SK-N-SH (cell line): ENCODE measurements around the gene TMEM165.

Source experiments
- EZH2phosphoT487 ChIP-seq: fragments of 200-600 bp; sonication (generic); IDR thresholded peaks from 2 replicates; pipeline ENCODE4 v1.6.1; 2017; ENCODE audit warnings: low read depth, mixed run types, mild to moderate bottlenecking, antibody characterized with exemption, moderate library complexity, borderline replicate concordance
- RAD21 ChIP-seq: IDR thresholded peaks from 2 replicates; pipeline ENCODE4 v1.6.1; 2012; ENCODE audit warnings: mild to moderate bottlenecking, low read length
- TAF1 ChIP-seq: IDR thresholded peaks from 2 replicates; pipeline ENCODE4 v1.6.1; 2012; ENCODE audit warnings: low read depth, mild to moderate bottlenecking, low read length, moderate library complexity, borderline replicate concordance
- TF ChIP-seq, protein P1 (sequence below): fragments of 200-600 bp; sonication (generic); IDR thresholded peaks from 2 replicates; pipeline ENCODE4 v1.6.1; 2017; ENCODE audit warnings: antibody characterized with exemption, mild to moderate bottlenecking, moderate library complexity
- TF ChIP-seq, protein P2 (sequence below): IDR thresholded peaks from 2 replicates; pipeline ENCODE4 v1.4.0; 2012; ENCODE audit warnings: low read depth

DNA sequence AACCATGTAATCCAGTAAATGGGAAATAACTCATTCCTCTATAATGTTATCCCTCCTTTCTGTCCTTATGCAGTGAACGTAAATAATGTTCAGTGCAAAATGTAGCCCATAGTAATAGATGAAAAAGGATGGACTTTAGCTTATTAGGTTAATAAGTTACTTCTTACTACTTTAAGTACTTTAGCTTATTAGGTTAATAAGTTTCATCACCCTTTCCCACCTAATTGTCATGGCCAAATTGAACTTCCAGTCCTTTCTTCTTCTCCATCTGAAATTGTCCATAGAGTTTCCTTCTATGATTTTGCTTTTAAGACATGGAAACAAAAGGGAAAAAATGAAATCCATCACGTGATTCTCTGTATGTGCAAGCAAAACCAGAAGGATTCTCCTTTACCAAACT, 15.2 kb upstream of the TMEM165 start:
- TF ChIP-seq, protein P1, sequence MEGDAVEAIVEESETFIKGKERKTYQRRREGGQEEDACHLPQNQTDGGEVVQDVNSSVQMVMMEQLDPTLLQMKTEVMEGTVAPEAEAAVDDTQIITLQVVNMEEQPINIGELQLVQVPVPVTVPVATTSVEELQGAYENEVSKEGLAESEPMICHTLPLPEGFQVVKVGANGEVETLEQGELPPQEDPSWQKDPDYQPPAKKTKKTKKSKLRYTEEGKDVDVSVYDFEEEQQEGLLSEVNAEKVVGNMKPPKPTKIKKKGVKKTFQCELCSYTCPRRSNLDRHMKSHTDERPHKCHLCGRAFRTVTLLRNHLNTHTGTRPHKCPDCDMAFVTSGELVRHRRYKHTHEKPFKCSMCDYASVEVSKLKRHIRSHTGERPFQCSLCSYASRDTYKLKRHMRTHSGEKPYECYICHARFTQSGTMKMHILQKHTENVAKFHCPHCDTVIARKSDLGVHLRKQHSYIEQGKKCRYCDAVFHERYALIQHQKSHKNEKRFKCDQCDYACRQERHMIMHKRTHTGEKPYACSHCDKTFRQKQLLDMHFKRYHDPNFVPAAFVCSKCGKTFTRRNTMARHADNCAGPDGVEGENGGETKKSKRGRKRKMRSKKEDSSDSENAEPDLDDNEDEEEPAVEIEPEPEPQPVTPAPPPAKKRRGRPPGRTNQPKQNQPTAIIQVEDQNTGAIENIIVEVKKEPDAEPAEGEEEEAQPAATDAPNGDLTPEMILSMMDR, result no peak
- TF ChIP-seq RAD21, result no peak
- TF ChIP-seq TAF1, result no peak
- TF ChIP-seq, protein P2, sequence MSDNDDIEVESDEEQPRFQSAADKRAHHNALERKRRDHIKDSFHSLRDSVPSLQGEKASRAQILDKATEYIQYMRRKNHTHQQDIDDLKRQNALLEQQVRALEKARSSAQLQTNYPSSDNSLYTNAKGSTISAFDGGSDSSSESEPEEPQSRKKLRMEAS, result no peak
- no peak for TF ChIP-seq EZH2phosphoT487
